GM18870 (cell line): ENCODE data around the gene CDH26.

Source experiments
- ATAC-seq: cut with Tn5 transposase; IDR thresholded peaks from one replicate; pipeline ENCODE4 v1.9.1; 2021; ENCODE audit warnings: moderate library complexity; ENCODE audit not compliant: unreplicated experiment

CDH26 gene

GRCh38 chr20:60057866-60058807 lies 99.9 kb downstream of the CDH26 start:
- no peak for ATAC-seq

GRCh38 chr20:60058879-60059278 lies 100.7 kb downstream of the CDH26 start:
- no peak for ATAC-seq

GRCh38 chr20:60060006-60060557 lies 101.9 kb downstream of the CDH26 start:
- ATAC-seq, result no peak

- ATAC-seq, result no peak
Measured at GRCh38 chr20:60060593-60060992, 102.4 kb downstream of the CDH26 start.

- no peak for ATAC-seq
Measured at GRCh38 chr20:60062431-60063047, 104.3 kb downstream of the CDH26 start.

GRCh38 chr20:60063048-60063451 lies 104.8 kb downstream of the CDH26 start:
- ATAC-seq, result no peak

GRCh38 chr20:60063739-60064380 lies 105.6 kb downstream of the CDH26 start:
- no peak for ATAC-seq
